GM21360 (cell line): ENCODE data around the gene TMEM192.
"Not testable (repeated sequence)": the region's sequence is repeated elsewhere in the genome, so short reads cannot be mapped to it uniquely, and the experiment has no call there.

Experiments
- ATAC-seq: cut with Tn5 transposase; IDR thresholded peaks from one replicate; pipeline ENCODE4 v1.9.1; 2021; ENCODE audit warnings: mild to moderate bottlenecking, moderate library complexity; ENCODE audit not compliant: unreplicated experiment

TMEM192 gene

DNA sequence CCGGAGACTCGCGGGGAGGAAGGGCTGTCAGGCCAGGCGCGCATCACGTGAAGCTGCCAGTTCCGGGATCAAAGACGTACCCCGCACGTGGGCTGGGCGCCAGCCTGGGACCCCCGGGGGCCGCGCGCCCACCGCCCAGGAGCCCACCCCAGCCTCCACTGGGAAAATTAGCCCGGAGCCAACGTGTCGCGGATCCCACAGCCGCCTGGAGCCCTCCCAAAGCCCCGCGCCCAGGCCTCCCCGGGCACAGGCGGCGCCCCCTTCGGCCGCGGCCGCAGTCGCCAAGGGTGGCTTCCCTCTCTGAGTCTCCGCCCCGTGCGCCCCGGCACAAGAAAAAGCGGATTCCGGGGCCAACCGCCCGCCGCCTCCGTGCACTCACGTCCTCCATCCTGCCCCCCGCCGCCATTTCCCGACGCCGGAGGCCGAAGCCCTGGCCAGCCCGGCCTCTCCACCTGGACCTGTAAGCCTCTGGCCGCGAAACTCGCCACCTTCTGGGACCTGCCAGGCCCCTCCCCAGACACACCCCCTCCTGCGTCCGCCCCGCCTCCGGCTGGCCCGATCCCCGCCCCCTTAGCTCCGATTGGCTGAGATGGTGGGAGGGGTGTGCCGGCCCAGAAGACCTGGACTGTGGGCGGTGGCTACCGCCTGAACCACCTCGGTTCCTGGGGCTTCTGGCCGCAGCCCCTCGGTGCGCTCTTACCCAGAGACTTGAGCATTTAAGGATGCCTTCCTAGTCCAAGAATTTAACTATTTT lies at the start of gene TMEM192:
Gene TMEM192, minus strand, starts transcription at position 493 of the 754 bp plus-strand sequence. Its CDS starts 87 bp downstream, at position 406.
- peak; percentile 96 for ATAC-seq

DNA sequence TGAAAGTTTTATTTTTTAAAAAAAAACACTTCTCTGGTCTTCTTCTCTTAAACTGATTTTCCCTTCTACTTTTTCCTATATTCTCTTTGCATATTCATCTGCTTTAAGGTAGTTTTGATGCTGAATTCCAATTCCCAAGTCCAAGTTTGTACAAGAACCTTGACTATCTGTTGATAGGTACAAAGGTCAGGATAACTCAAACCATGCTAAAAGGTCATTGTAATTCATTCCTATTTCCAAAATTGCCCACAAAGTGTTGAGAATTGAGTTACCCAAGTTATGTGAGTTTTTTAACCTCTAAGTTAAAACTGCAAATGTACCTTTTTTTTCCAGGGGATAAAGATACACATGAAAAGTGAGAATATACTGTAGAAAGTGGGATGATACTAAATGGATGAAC lies 46.1 kb upstream of the TMEM192 start:
- no peak for ATAC-seq

DNA sequence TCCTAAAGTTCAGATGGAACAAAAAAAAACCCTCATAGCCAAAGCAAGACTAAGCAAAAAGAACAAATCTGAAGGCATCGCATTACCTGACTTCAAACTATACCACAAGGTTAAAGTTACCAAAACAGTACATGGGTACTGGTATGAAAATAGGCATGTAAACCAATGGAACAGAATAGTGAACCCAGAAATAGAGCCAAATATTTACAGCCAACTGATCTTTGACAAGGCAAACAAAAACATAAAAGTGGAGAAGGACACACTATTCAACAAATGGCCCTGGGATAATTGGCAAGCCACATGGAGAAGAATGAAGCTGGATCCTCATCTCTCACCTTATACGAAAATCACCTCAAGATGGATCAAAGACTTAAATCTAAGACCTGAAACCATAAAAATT lies 44.2 kb upstream of the TMEM192 start:
- no peak for ATAC-seq

DNA sequence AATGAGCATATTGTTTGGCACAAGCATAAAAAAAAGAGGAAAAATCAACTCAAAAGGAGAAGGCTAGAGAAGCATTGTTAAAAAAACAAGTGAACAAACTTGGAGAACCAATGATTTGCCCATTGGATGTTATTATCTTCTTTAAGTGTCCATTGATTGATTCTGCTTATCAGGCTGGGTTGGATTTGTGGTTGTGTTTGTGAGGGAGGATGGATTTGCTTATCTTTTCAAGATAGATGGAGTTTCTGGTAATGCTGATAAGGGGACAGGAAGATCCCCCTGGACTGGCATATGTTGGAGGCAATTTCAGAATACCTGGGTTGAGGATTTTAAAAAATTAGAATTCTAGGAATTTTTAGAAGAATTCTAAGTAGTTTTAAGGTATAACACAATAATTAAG lies 41.8 kb upstream of the TMEM192 start:
- no peak for ATAC-seq

DNA sequence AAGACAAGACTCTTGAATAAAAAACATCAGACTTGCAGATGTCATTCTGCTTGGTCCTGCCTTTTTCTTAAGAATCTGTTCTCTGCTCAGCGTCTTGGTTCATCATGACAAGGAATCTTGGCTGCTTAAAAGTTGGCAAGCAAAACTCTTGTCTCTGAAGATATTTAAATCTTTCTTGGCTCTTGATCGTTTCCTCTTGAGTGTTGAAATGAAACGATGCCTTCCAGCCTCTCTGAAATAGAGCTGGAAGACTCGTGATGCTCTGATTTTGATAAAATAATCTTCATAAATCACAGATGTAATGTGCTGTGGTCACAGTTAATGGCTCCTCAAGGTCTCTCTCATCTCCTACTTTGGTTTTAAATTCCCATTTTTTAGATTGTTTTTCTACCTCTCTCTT lies 39.9 kb upstream of the TMEM192 start:
- ATAC-seq: no peak

DNA sequence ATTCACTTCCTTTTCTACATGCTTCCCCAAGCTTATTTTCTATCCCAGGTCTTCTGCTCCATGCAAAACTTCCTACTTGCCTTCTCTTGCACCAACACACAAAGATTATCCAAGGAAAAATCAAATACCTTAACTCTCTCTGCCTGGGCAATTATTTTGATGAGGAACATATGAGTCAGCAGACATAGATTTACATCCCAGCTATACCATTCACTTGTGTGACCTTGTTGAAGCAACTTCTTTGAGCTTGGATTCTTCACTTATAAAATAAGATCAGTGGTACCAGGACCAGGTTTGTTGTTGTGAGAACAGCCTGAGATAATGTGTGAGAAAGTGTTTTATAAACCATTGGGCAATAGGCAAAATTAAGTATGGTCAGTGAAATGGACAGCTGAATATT lies 39.1 kb upstream of the TMEM192 start:
- ATAC-seq: no peak

DNA sequence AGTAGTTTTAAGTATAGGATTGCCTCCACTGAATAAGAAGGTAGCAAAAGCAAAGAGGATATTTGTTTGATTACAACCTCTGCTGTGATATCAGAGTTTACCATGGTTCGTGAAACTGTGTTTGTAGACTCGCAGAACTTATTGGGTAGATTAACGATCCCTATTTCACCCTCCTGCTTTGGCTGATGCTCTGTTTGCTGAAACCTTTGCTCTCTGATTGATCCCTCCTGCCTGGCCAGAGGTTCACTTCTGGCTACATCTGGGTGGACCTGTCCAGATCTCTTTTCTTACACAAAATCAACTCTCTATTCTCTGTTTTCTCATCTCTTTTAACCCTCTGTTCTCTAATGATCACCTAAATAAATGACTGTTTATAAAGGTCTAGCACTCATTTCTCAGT lies 37.9 kb upstream of the TMEM192 start:
- no peak for ATAC-seq

DNA sequence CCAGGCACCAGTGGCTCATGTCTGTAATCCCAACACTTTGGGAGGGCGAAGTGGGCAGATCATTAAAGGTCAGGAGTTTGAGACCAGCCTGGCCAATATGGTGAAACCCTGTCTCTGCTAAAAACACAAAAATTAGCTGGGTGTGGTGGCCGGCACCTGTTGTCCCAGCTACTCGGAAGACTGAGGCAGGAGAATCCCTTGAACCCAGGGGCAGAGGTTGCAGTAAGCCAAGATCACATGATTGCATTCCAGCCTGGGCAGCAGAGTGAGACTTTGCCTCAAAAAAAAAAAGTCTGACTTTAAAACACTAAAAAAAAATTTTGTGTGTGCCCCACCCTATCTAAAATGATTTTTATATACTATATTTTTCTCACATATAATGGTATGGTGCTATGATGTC lies 26.2 kb upstream of the TMEM192 start:
- no peak for ATAC-seq

DNA sequence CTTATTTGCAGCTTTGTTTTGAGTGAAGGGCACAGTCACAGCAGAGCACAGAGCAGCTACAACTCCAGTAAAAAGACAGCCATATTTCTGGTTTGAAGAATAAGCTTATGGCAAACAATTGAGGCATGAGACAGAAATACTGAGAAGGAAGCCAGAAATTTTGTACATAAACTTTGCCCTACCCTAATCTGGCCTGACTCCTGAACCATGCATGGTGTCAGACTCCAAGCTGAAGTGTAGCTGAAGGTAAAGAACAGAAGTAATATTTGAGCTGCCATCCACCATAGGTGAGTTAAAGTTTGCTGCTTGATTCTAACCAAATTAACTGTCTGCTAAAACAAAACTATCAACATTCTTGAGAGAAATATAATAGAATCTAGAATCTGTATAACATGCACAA lies 24.5 kb upstream of the TMEM192 start:
- ATAC-seq: no peak

DNA sequence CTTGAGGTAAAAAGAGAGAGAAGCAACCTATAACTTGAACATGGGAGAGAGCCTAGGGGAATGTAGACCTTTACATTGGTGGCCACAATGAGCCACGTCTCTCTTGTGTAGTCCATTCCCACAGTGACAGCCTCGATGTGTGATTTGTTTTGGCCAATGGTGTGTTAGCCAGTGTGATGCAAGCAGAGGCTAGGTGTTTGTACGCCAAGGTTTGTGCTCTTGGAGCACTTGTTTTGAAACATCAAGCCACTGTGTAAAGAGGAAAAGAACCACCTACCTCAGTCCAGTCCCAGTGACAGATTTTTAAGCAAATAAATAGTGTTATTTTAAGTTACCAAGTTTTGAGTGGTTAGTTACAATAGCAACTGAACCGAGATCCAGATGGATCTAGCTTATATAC lies 23.9 kb upstream of the TMEM192 start:
- no peak for ATAC-seq

DNA sequence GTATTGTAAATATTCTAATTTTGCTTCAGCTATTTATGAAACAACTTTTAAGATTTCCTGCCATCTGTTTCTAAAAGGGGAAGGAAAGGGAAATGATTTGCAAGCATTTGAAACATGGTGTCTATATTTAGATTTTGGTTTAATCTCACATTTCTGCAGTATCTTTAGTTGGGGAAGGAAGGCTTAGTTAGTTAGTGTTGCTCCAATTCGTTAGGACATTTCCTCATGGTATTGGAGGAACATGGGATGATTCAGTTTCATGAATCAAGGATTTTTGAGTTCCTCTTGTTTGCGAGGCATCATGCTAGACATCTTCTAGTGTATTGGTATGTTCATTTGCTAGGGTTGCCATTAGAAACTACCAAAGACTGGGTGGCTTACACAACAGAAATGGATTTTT lies 20.5 kb upstream of the TMEM192 start:
- no peak for ATAC-seq

DNA sequence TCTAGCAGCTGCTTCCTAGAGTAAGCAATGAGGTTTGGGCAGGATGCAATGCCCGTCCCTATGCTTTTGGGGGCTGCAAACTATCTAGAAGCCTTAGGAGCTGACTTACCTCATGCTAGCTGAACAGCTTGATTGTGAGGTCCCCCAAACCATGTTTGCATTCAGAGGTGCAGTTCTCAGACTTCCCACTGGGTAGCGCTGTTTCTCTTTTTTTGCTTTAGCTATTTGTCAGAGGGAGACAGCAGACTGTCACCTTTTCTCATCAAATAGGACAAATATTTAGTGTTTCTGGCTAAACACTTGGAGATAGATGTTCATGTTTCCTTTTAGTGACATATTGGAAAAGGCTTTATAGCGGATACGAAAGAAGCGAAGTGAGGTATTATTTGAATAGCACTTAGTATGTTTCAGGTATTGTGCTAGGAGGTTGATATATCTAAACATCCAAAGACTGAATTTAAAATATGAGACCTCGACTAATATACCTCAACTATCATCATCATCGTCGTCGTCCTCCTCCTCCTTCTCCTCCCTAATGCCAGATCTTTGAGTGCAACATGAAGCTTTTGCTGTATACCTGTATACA lies 18.7 kb upstream of the TMEM192 start:
- ATAC-seq: peak; percentile 77

DNA sequence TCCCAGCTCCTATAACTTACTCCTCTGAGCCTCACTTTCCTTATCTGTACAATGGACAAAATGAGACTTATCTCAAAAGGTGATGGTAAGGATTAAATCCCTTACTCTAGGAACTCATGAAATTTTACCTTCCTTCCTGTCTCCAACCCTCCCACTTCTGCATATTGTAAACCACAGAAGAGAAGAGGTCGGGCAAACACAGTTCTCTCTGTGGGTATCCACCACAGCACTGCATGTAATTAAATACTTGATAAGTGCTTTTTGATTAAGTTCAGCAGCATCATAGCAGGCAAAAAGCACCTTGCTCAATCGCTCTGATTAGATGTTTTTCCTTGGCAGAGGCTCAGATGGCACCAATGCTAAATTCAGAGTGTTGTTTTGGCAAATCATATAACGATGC lies 17.3 kb upstream of the TMEM192 start:
- no peak for ATAC-seq

DNA sequence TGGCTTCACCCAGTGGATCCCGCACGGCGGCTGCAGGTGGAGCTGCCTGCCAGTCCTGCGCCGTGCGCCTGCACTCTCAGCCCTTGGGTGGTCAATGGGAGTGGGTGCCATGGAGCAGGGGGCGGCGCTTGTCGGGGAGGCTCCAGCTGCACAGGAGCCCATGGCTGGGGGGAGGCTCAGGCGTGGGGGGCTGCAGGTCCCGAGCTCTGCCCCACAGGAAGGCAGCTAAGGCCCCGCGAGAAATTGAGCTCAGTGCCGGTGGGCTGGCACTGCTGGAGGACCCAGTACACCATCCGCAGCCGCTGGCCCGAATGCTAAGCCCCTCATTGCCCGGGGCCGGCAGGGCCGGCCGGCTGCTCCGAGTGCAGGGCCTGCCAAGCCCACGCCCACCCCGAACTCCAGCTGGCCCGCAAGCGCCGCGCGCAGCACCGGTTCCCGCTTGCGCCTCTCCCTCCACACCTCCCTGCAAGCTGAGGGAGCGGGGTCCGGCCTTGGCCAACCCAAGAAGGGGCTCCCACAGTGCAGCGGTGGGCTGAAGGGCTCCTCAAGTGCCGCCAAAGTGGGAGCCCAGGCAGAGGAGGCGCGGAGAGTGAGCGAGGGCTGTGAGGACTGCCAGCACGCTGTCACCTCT lies 13.3 kb upstream of the TMEM192 start:
- not testable (repeated sequence) for ATAC-seq

DNA sequence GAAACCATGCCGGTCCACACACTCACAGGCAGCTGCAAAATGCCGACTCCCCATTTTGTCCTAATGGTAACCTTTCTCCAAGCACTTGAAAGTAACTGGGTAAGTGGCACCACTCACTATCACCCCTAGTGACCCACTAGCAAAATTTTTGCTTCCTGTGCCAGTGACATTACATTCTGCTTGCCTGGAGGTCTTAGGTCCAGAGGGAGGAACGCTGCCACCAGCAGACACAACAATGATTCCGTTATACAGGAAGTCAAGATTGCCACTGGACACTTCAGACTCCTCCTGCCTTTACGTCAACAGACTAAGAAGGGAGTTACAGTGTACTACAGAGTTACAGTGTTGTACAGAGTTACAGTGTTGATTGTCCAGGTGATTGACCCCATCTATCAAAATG lies 11.8 kb upstream of the TMEM192 start:
- ATAC-seq: no peak

DNA sequence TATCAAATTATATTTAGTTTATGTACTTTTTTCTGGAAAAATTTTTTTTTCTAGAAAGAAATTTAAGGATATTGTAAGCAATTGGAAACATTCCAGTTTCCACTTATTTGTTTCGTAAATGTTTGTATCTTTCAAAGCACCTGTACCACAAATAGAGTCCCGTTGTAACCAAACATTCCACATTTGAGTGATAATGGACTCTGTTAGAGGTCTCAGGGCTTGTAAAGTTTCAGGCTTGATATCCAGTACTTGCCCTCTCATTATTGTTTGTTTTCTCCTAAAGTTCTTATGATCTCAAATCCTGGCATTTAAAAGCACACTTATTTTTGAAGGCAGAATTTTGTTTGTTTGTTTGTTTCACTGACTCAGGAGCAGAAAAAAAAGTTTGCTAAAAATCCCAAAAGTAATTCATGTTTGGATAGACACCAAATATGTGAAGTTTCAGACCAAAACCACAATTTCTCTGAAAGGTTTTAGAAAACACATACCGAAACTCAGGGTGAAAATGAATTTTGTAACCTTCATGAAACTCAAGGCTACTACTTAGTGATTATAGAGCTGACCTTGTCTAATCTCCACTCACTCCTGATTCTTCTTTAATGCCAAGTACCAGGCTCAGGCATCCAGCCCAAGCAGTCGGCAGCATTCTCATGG lies 5.7 kb upstream of the TMEM192 start:
- ATAC-seq: peak; percentile 85

DNA sequence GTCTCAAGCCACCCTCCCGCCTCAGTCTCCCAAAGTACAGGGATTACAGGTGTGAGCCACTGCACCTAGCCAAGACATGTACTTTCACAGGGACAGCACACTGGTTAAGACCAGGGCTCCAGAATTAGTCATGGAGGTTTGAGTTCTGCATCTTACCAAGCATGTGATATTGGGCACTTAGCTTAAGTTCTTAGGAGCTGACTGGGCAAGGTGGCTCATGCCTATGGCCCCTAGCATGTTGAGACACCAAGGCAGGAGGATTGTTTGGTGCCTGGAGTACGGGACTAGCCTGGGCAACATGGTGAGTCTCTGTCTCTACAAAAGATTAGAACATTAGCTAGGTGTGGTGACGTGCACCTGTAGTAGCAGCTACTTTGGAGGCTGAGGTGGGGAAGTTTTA lies 2.6 kb upstream of the TMEM192 start:
- ATAC-seq: no peak

DNA sequence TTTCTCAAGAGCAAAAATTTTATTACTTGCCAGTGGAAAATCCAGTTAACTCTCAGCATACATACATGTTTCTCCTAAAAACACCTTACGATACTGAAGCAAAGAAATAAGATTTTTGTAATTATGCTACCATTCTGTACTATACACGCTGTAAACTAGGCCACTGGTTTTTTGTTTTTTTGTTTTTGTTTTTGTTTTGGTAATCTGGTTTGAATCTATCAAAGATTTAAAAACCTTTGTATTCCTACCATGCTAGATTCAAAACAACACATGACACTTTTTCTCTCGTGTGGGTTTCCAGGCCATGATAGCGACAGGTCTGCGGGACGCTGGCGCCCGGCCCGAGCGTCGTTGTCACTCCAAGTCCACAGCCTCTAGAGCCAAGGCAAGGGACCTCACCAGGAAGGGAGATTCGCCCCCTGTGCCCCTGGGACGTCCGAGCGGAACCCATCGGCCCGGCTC lies 723 bp downstream of the TMEM192 start:
- no peak for ATAC-seq

DNA sequence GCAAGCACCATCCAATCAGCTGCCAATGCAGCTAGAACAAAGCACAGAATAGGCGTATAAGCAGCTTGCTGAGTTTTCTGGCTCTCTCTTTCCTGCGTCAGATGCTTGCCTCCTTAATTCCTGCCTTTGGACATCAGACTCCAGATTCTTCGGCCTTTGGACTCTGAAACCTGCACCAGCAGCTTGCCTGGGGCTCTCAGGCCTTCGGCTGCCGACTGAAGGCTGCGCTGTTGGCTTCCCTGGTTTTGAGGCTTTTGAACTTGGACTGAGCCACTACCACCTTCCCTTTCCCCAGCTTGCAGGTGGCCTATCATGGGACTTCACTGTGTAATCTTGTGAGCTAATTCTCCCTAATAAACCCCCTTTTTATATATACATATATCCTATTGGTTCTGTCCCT lies 6.1 kb downstream of the TMEM192 start:
- ATAC-seq: no peak

DNA sequence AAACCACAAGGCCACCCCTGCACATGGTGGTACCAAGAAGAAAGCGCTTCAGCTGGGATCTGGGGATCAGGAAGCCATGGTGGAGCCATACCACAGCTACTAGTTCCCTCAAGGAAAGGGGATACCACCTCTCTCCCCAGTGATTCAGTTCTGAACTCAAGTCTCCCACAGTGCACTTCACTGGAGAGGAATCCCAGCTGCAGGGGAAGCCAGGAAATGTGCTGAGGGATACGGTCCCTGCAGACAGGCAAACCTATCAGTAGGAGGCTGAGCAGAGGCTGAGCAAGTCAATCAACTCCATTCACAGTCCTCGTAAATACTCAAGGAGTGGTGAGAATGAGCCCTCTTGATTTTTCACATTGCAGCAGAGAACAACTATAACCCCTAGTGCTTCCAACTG lies 11.0 kb downstream of the TMEM192 start:
- no peak for ATAC-seq

DNA sequence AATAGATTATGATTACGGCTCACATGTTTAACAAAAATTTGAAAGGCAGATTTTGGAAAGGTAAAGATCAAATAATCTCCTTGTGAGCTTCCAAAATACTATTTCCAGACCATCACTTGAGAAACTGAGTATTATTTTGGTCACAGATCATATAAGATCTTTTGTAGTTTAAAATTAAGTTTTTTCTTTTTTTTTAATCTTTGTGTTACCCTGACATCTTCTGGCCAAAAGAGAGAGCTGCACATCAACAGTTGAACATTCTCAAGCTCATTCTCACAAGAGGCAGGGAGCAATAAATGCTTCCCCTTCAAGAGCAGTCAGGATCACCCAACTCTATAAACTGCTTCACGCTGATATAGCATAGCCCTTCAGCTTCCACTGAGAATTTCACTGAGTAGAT lies 15.9 kb downstream of the TMEM192 start:
- ATAC-seq: no peak

DNA sequence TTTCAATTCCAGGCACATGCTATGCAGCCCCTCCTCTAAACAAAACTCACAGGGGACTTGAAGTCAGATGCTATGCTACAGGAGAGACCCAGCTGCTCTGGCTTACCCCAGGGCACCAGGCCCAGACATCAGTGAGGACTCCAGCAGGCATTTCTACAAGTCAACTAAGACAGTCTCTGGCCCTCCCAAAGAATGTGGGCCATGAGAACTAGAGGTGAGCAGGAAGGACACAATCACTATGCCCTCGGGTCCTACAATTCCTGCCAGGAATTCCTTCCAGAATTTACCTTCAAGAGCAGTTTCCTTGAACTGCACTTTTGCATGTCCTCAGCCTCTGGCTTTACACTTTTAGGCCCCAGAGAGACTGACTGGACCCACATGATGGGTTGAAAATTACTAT lies 17.4 kb downstream of the TMEM192 start:
- ATAC-seq: no peak
